ENCODE data around the gene TPRG1.

Gene TPRG1

DNA sequence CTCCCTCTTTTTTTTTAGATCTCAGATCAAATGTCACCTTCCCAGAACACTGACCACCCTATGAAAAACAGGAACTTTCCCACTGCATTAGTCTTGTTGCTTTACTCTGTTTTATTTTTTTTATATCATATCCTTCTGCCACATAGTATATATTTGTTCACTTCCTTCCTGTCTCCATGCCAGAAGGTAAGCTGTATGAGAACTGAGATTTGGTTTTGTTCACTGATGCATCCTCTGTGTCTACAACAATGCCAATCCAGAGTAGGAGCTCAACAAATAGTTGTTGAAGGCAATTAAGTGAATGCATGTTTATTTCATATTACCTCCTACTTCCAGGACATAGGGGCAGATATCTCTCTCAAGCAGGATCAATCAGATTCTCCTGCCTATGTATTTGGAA is 114.4 kb downstream of the TPRG1 start:
- DNase-seq, result no peak

DNA sequence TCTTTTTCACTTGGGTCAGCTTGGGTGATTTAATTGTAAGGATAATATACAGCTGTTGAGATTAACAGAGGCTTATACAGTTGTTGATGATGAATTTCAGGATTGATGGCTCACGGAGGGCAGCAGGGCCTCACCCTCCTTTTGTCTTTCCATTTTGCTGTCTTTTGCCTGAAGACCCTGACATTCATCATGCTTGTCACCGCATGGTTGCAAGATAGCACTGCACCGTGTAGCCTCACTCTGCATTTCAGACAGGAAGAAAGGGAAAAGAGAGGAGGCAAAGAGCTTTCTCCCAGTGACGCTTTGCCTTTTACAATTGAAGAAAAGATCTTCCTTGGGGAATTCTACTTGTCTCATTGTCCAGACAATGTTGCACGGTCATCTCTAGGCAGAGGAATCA is 115.1 kb downstream of the TPRG1 start:
- no peak for DNase-seq

DNA sequence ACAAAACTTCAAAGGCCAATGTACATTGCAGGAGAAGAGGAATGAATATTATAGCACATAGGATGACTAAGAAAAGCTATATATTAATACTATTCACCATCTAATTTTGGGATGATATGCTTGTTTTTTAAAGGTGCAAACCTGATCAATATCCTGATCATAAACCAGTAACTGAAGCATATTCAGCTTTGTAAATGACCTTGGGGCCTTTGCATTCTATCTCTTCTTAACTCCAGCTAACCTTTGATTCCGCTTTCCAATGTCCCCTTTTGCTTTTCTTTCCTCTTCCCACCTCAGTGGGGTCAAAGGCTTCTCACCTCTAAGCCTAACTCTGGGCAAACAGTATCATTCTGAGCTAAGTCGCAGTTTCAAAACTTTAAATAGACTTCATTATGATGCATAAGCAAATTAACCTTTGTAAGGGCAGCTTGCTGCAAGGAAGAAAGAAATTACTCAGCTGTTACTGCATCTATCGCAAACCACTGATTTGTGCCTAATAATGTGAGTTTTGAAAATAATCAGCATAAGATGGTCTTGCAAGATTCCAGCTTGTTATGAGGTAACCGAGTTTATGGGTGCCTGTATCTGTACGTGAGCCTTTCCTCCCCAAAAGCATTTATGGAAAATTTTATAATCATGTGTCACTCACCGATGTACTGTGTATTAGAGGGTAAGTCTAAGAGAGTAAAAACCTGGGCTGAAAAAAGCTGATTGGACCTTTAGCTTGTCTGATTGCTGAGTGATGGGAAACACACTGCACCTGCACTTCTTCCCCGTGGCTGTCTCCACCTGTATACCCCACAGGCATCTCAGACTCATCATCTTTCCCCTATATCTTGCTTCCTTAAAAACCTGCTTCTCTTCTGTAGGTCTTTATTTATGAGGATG is 116.8 kb downstream of the TPRG1 start:
- DNase-seq, result no peak

DNA sequence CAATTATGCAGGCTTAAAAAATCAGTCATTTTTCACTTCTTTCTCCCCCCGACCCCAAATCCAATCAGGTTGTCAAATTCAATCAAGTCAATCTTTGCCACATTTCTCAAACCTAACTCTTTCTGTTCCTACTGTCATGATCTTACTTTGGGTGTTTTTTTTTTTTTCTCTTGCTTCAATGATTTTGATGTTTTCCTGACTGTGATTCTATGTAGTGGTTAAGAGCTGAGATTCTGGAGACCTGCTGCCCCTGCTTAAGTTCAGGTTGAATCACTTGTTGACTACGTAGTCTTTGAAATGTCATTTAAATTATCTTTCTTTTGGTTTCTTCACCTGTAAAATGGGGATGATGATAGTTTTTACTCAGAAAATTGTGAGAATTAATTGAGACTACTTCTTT is 117.5 kb downstream of the TPRG1 start:
- no peak for DNase-seq

DNA sequence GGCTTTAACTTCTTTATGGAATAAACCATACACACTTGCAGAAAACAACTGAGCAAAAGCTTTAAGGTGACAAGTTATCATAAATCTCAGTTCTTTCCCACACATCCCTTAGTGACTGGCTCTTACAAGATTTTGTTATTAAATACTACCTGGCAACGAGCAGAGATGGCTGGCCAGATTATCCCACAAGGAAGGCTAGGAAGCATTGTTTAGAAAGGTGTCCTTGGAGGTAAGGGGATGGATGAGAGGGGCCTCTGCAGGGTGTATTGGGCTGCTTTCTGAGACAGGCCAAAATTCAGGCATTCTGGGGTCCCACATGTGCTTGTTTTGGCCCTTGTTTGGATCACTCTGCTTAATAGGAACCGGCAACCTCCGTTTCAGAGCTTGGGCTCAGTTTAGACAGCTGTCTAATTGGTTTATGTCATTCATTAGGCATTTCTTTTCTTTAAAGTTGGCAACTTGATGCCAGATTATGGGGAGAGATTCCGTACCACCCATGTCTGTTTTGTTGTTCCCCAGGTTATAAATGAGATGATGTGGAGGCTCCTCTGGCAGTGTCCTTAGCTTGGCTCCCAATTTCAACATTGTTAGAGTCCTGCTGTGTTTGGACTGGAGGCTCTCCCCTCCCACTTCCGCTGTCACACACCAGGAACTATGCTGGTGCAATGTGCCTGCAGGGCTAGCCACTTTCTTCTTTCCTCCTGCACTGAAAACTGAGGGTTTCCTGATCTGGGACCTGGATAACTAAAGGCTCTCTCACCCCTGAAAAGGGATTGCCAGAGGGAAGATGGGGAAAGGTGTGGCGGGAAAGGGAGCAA is 121.1 kb downstream of the TPRG1 start:
- peak; percentile 36 for DNase-seq

DNA sequence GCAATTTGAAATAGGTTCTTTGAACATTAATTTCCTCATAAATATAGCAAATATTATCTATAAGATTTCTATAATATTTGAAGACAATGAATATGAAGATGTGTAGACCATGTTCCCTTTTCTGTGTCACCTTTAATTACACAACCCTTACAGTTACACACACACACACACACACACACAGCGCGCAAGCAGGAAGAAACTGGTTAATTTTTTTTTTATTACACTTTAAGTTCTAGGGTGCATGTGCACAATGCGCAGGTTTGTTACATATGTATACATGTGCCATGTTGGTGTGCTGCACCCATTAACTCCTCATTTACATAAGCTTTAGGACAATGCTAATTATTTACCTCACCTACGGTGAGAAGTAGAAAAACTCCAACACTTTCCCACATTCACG is 122.9 kb downstream of the TPRG1 start:
- no peak for DNase-seq

DNA sequence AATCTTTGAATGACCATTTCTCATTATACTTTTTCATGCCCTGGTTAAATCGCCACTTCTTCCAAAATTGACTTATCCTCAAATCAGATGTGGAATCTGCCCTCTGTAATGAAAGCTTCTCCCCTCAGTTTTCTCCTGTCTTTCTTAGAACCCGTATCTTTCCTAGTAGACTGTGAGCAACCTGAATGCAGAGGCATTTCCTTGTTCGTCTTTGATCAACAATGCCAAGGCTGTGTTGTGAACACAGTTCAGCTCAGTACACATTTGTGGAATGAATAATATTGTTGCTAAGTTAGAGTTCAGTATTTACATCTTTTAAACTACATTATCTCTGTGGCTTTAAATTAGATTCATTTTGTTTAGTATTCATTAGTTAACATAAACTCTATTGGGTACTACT is 123.3 kb downstream of the TPRG1 start:
- DNase-seq, result no peak

DNA sequence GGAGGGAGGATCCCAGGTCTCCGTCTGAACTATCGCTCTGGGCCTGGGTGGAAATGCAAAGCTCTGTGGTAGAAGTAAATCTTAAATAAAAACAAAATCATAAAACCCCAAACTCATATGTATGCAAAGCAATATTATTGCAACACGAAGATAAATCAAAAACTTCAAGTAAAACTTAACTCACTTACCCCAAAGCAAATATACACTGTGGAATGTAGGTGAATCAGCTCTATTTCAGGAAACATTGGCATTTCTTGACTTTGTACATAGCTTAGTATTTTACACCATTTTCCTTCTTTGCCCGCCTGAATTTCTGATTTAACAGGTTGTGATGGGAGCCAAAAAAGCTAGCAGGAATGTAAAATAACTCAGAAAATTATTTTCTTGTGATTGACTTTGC is 126.2 kb downstream of the TPRG1 start:
- no peak for DNase-seq

DNA sequence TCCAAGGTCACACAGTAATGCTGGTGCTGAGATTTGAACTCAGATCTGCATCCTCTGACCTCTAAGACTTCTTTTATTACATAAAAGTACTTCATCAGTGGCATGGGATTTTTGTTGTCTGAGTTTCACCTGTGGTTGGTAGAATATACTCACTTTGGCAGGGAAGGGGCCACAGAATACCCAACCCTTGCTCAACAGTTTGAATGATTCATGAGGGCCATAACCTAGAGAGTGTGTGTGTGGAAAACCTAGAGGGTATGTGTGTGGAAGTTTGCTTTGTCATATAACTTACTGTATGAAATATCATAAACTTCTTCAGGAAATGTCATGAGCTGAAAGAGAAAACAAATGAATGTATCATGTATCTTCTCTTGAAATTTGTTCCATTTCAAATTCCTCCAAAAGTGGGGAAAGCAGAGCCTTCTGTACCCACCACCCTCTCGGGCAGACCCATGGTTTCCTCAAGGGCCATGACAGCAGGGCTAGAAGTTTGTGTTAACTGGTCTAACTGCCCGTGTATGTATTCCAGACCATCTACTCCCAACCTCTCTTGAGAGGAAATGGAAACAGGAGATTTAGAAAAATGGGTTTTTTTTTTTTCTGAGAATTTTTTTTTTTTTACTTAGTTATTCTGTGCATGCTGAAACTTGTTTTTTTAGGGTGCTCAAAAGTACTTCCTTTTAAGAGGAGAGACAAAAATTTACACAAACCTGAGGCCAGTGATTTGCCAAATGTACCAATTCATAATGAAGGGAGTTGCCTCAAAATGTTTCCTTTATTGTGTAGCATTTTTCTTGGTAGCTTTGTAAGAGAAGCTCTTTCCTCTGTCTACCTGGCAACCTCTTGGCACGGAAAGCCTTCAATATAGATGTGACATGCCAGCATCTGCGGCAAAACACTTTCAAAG is 127.0 kb downstream of the TPRG1 start:
- no peak for DNase-seq

DNA sequence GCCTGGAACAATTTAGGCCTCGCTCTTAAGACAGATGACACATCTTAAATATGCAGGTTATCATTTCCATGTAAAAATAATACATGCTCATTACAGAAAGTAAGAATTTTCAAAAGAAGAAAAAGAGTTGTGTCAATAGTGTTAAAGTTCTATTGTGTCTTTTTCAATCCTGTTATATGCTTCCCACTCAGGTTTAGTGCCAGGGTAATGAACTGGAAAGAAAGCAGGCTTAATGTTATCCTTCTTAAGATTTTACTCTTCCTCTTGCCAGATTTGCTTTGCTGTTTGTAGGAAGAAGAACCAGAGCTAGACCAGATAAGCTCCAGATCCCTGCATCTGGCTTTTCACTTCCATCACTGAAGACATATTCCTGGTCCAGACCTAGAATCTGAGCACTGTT is 128.6 kb downstream of the TPRG1 start:
- DNase-seq, result no peak

DNA sequence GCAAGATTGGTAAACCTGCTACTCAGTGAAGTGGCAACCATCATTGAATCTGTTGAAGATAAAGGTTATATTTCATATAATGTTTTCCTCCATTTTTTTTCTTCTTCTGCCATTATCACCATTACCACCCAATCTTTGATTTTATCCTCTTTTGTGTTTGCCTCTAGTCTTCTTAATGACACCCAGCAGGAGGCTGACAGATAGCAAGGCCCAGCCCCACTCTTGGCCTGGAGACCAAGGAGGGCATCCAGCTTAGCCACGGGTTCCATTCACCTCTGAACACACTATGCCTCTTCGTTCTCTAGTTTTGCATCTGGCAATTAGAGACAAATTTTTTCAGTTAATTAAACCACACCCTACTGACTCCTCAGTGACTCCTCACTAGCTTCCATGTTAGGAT is 129.7 kb downstream of the TPRG1 start:
- no peak for DNase-seq

DNA sequence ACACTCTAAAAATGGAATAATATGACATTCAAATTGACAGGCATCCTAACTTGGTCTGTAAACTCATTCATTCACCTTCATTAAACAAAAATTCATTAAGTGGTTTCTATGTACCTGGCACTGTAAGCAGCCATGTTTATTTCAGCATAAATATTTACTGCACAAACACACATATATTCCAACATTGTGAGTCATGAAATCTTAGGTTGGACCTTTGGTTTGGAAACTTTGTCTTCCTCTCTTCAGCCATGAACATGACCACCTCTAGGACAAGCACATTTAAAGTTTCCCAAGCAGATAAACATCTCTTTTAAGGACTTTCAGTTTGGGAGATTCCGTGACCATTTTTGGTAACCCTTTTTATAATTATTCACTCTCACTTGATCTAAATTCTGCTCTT is 131.8 kb downstream of the TPRG1 start:
- no peak for DNase-seq

DNA sequence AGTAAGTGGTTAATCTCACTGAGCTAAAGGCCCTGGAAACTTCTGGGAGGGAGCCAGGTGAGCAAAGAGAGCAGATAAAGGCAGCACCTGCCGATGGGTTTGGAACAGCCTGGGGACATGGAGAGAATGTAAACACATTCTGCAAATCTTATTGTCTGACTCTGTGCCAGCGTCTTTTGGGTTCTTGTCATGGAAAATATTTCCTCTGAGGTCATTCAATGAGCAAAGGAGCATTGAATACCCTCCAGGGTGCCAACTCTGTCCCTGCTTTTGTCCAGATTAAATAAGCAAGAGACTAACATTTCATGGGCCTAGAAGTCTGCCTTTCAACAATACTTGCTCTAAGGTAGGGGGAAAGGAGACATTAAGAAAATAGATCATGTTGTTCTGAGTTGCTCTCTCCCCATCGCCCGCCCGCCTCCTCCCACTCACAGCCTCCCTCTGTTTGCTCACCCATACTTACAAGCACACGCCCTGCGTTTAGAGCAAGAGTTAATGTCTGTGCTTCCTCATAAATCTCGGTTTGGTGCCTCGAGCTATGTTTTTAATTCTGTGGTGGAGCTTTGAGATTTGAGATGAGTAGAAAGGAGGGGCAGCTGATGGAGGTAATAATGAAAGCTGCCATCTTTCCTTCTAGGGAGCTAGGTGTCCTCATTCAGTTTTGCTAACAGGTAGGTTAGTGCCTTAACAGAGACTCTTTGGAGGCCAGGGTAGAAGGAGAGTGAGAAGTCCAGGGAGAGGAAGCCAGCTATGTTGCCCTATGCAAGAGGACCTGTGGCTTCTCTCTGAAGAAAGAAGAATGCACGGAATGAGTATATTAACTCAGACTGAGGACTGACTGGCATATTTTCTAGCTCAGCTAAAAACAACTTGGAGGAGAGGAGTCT is 132.9 kb downstream of the TPRG1 start:
- DNase-seq, result no peak

DNA sequence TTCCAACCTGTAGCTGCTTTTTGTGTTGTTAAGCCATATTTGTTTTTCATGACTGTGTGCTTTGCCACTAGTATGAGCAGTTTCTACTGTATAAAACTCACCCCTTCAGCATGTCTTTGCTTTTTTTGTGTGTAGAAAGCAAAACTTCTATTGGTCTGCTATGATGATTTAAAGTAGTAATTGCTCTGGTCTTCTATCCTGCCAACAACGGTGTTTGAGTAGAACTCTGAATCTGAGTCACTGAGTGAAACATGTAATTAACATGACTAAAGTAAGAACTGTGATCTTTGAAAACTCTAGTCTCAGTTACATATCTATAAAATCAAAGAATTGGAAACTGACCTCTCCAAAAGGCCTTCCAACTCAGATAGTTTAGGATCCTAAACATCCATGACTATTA is 133.6 kb downstream of the TPRG1 start:
- DNase-seq, result no peak

DNA sequence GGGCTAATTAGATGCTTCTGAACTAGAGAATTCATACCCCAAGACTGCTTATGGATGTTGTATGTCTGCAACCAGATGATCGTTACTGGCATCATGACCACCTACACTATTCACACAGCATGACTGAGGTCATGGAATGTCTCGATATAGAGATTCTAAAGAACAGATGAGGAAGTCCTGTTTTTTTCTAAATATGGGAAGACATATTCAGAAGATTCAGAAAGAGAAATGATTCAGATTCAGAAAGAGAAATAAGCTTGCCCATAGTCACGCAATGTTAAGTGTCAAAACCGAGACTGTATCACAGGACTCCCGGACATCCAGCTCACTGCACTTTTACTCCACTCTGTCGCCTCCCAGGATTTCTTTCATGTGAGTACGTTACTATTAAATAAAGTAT is 136.2 kb downstream of the TPRG1 start:
- no peak for DNase-seq

DNA sequence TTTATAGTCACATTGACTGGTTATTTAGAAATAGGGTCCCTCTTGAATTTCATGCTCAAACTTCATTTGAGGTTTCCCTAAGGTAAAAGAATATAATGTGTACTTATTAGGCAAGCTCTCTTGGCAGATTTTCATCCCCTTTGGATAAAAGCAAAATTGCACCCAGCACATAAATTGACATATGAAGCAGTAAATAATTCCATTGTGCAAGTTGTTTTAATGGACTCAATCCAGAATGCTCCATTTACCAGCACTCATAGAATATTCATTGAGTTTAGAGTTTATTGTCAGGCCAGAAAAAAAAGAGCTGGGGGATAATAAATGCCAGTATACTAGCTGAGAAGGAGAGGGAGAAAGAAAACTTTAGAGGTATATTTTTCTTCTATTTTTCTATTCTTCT is 136.8 kb downstream of the TPRG1 start:
- DNase-seq, result no peak

DNA sequence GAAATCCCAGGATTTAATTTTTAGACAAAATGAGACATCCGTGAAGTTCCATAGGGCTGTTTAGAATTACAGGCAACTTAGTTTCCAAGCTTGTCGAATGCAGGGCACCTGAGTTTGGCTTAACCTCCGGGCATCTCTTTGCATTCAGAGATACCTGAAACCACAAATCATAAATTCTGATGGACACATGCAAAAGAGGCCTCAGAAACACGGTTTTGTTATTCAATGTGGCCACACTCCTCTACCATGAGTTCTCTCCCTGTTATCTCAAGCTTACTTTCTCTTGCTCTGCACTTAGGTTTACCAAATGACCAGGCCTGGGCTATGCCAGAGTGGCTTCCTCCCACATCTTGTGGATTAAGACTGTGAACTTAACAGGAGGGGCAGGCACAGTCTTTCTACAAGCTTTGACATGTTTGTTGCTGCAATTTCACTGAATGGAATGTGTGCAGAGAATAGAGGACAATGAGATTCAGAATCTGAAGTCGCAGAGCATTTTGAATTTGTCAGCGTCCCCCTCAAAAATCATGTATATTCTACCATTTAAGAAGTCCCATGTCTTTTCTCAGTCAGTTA is 137.7 kb downstream of the TPRG1 start:
- DNase-seq, result no peak

DNA sequence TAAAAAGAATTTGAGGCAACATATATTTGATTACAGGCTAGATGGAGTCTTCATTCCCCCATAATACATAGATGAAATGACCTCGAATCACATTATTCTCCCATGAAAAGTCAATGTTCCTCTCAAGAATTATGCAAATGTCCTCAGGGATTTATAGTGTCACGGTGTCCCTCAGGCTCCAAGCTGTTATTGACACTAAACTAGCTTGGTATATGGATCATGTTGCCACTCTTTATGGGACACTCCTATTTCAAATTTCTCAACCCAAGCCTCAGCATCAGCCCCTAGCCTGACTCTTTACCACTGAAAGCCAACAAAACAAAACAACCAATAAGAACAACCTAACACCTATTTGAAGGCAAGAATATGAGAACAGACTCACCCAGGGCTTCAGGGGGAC is 139.8 kb downstream of the TPRG1 start:
- no peak for DNase-seq

DNA sequence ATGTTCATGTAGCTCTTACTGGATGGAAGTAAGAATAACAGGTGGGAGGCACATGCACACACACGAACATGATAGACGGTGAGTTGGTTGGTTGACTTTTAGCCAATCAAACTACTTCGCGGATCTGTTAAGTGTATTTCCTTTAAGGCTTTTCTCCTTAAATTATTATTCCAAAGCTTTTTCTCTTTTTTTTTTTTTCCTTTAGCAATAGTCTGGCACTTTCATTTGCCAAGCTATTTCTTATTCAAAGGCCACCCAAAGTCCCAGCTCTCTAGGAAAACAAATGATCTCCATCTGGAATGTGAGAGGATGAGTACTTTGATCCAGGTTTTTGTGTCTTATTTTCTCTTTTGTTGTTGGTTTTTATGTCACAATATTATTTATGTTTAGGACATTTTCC is 141.1 kb downstream of the TPRG1 start:
- no peak for DNase-seq

DNA sequence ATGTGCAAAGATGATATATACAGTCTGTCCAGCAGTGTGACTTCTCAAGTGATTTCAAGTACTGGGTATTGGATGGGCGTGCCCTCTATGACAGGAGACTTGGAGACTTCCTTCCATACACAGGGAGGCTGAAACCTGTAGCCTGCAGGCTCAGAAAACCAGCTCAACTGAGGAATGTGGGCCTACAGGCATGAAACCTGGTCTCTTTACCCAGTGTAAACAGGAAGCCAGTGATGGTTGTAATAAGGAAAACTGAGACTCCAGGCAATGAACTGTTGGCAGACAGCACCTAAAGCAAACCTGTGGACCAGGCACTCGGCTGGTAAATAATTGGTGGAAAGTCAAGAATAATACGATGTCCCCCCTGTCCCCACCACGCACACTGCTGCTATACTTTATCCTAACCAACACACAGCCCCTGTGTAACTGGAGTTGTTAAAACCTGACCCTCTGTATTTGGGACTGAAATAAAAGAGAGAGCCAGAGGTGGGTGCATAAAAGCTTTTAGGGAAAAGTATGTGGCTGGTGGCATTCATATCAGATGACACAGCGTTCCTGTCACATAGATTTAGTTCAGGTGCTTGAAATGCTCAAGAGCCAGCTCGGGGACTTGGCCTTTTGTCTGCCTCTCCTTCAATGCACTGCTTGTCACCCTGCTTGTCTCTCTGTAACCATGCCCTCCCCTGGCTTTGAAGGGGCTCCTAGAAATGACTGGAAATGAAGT is 144.7 kb downstream of the TPRG1 start:
- DNase-seq, result peak; percentile 52

DNA sequence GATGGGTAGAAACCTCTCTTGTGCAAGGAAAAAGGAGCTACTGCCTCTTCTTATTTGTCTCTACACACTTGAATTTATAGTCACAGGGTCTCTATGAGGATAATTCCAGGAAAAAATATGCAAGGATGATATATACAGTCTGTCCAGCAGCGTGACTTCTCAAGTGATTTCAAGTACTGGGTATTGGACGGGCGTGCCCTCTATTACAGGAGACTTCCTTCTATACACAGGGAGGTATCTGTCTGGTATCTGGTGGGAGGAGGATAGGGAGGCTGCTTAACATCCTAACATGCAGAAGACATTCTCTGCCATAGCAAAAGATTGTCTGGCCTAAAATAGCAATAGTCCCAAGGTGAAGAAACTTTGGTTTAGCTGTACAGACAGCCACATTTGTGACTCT is 146.1 kb downstream of the TPRG1 start:
- DNase-seq, result no peak
